OCI-LY7 (cell line): ENCODE results near the gene KIF19. TPM values are rescaled to one million over a fixed set of nuclear protein-coding genes. Genes with fewer than 3 reads are reported as not detected.

Experiments used
- BruUV-seq: library from RNA; stranded (reverse); fragments of 400-500 nt; replicated peaks from 2 replicates; lab custom pipeline; 2021; lab: Mats Ljungman, UMichigan
- CTCF ChIA-PET: fragments of 300-600 bp; sonication (Branson Sonifier 250); formaldehyde crosslinking; loops from one replicate; lab custom pipeline; 2022; ENCODE audit warnings: antibody characterized with exemption; ENCODE audit not compliant: unreplicated experiment; lab: Charles Lee
- POLR2A ChIA-PET: fragments of 300-600 bp; sonication (Branson Sonifier 250); formaldehyde crosslinking; loops from one replicate; lab custom pipeline; 2022; ENCODE audit warnings: antibody characterized with exemption; lab: Charles Lee
- DNase-seq: peaks from one replicate; pipeline ENCODE4 v3.0.0-alpha.2; 2015; ENCODE audit warnings: low spot score
- H2AFZ ChIP-seq: fragments of 200-600 bp; sonication (generic), shearing (Covaris generic); 2 replicates; pipeline ENCODE4 v1.6.1; 2014; ENCODE audit warnings: mild to moderate bottlenecking, antibody characterized with exemption, low read length, moderate library complexity
- H3K27ac ChIP-seq: fragments of 200-600 bp; sonication (generic); 2 replicates; pipeline ENCODE4 v1.5.1; 2014; ENCODE audit warnings: mixed run types, low read depth, mild to moderate bottlenecking, moderate library complexity, low read length, inconsistent platforms; ENCODE audit not compliant: poor library complexity, severe bottlenecking
- H3K36me3 ChIP-seq: fragments of 200-600 bp; sonication (generic); 2 replicates; pipeline ENCODE4 v1.6.1; 2014; ENCODE audit warnings: mild to moderate bottlenecking, antibody characterized with exemption, low read length, moderate library complexity, mixed read lengths; ENCODE audit not compliant: insufficient read depth
- H3K4me1 ChIP-seq: fragments of 200-600 bp; sonication (generic); 2 replicates; pipeline ENCODE4 v1.5.1; 2014; ENCODE audit warnings: mild to moderate bottlenecking, low read length; ENCODE audit not compliant: insufficient read depth, poor library complexity, severe bottlenecking
- H3K4me2 ChIP-seq: fragments of 200-600 bp; sonication (generic); 2 replicates; pipeline ENCODE4 v1.6.1; 2014; ENCODE audit warnings: mild to moderate bottlenecking, low read length
- H3K4me3 ChIP-seq: fragments of 200-600 bp; sonication (generic); 2 replicates; pipeline ENCODE4 v1.5.1; 2014; ENCODE audit warnings: mild to moderate bottlenecking, low read depth, low read length; ENCODE audit not compliant: poor library complexity, severe bottlenecking
- H3K79me2 ChIP-seq: fragments of 200-600 bp; sonication (generic); 2 replicates; pipeline ENCODE4 v1.6.1; 2016; ENCODE audit warnings: low read depth, mild to moderate bottlenecking, low read length, moderate library complexity, mixed read lengths; ENCODE audit not compliant: insufficient read depth
- H3K9me2 ChIP-seq: fragments of 200-600 bp; sonication (generic); 2 replicates; pipeline ENCODE4 v1.6.1; 2016; ENCODE audit warnings: mild to moderate bottlenecking, low read length, mixed read lengths; ENCODE audit not compliant: insufficient read depth
- H3K9me3 ChIP-seq: fragments of 200-600 bp; sonication (generic); 2 replicates; pipeline ENCODE4 v1.6.1; 2014; ENCODE audit warnings: mild to moderate bottlenecking, mixed run types, low read length, mixed read lengths
- H4K20me1 ChIP-seq: fragments of 200-600 bp; sonication (generic); 2 replicates; pipeline ENCODE4 v1.6.1; 2014; ENCODE audit warnings: mild to moderate bottlenecking, antibody characterized with exemption, low read length, moderate library complexity, mixed read lengths; ENCODE audit not compliant: insufficient read depth
- EZH2phosphoT487 ChIP-seq: fragments of 200-600 bp; sonication (generic); IDR thresholded peaks from 2 replicates; pipeline ENCODE4 v1.6.1; 2018; ENCODE audit warnings: low read depth, borderline replicate concordance, mild to moderate bottlenecking, mixed run types, antibody characterized with exemption, low read length, moderate library complexity, mixed read lengths
- intact Hi-C: fragments of 100-400 bp; cut with micrococcal nuclease; formaldehyde crosslinking; loops from one replicate; pipeline ENCODE4 v1.10.0; 2022; ENCODE audit not compliant: unreplicated experiment
- total RNA-seq, 2 experiments: library from RNA; depleted of rRNA in 1 of 2; stranded (reverse); fragments of >200 nt in 1 of 2; shearing (Covaris generic) in 1 of 2; gene quantifications; 2 replicates each; pipeline ENCODE4 v1.2.3, GENCODE V29; 2014 to 2022
- TF ChIP-seq, protein P1 (sequence below): fragments of 200-600 bp; sonication (generic); conservative IDR thresholded peaks from 2 replicates; pipeline ENCODE4 v1.5.1; 2014; ENCODE audit warnings: mild to moderate bottlenecking, antibody characterized with exemption, low read length, moderate library complexity, mixed read lengths

KIF19 gene
- total RNA-seq, 2 experiments from 2014 or later = not detected

DNA sequence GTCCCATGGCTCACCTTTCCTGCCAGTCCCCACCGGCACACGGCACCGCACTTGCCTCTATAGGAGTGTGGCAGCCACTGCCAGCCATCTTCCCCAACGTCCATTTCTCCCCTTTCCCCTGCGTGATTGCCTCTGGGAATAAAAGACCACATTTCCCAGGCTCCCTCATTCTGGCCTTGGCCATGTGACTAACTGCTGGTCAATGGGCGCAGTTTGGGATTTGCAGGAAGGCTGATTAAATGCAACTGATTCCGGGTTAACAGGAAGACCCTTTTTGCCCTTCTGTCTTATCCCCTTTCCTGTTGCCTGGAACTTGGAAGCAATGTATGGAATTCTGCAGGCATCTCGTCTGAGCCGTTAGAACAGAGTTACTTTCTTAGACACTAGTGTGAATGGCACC is 32.7 kb downstream of the KIF19 start:
- intact Hi-C loops = no loop called here
- H3K36me3 ChIP-seq = no peaks in the 10 kb centered on the region
- no peaks in the 10 kb centered on the region for H3K9me3 ChIP-seq
- no peaks in the 10 kb centered on the region for H3K79me2 ChIP-seq
- no peak for DNase-seq
- POLR2A ChIA-PET = no interaction called here
- TF ChIP-seq EZH2phosphoT487 = no peak
- TF ChIP-seq, protein P1, sequence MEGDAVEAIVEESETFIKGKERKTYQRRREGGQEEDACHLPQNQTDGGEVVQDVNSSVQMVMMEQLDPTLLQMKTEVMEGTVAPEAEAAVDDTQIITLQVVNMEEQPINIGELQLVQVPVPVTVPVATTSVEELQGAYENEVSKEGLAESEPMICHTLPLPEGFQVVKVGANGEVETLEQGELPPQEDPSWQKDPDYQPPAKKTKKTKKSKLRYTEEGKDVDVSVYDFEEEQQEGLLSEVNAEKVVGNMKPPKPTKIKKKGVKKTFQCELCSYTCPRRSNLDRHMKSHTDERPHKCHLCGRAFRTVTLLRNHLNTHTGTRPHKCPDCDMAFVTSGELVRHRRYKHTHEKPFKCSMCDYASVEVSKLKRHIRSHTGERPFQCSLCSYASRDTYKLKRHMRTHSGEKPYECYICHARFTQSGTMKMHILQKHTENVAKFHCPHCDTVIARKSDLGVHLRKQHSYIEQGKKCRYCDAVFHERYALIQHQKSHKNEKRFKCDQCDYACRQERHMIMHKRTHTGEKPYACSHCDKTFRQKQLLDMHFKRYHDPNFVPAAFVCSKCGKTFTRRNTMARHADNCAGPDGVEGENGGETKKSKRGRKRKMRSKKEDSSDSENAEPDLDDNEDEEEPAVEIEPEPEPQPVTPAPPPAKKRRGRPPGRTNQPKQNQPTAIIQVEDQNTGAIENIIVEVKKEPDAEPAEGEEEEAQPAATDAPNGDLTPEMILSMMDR = no peak
- no peaks in the 10 kb centered on the region for H4K20me1 ChIP-seq
- CTCF ChIA-PET = no interaction called here
- H3K4me1 ChIP-seq = no peaks in the 10 kb centered on the region
- H3K4me2 ChIP-seq = no peak overlapping the region
- no peak overlapping the region for H2AFZ ChIP-seq
- no TSS peak for BruUV-seq
- no peaks in the 10 kb centered on the region for H3K9me2 ChIP-seq
- no peak overlapping the region for H3K4me3 ChIP-seq
- H3K27ac ChIP-seq = no peak overlapping the region

DNA sequence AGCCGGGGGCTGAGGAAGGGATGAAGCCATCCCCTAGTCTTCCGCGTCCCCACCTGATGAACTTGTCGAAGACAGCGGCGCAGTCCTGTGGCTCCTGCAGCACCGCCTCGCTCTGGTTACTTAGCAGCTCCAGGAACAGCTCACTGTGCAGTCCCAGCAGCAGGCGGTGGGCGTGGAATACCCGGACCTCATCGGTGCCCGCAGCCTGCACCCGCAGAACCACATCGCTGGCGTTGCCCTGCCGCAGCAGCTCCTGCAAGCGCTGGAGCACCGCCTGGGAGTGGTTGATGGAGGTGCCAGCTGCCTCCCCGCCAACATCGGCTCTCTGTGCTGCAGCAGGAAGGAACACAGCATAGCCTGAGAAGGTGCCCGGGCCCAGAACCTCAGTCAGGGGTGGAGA is 33.9 kb downstream of the KIF19 start:
- ChIA-PET CTCF (interaction anchor here (0.8 kb wide), 1 partner anchor 8 kb away, joined by 3 read pairs; no protein-coding TSS in a partner anchor), POLR2A (interaction anchor here (0.6 to 0.7 kb wide), 2 partner anchors 19 to 26 kb away, joined by 3 to 6 read pairs; no protein-coding TSS in a partner anchor)
- no peak overlapping the region for H3K27ac ChIP-seq
- TF ChIP-seq EZH2phosphoT487 = no peak
- TF ChIP-seq, protein P1 = no peak
- H4K20me1 ChIP-seq = no peaks in the 10 kb centered on the region
- H3K36me3 ChIP-seq = no peaks in the 10 kb centered on the region
- no peaks in the 10 kb centered on the region for H3K79me2 ChIP-seq
- DNase-seq = no peak
- no peaks in the 10 kb centered on the region for H3K4me1 ChIP-seq
- no peaks in the 10 kb centered on the region for H3K9me2 ChIP-seq
- H3K4me3 ChIP-seq = no peak overlapping the region
- BruUV-seq = no TSS peak
- no peaks in the 10 kb centered on the region for H3K9me3 ChIP-seq
- H2AFZ ChIP-seq = no peak overlapping the region
- intact Hi-C loops = no loop called here
- no peak overlapping the region for H3K4me2 ChIP-seq

DNA sequence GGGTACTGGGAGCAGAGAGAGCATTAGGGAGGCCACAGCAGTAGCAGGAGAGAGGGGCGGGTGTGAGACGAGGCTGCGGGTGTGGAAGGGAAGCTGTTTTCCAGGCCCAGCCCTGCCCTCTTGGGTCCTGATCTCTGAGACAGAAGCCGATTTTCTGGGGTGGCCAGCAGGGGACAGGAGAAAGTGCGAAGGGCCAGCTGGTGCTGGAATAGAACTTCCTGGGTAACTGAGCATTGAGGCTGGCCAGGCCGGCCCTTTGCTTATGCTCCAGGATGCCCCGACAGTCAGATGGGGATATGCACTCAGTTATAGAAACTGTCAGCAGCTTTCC is 34.8 kb downstream of the KIF19 start:
- Histone ChIP-seq H3K9me3 (no peaks in the 10 kb centered on the region), H3K36me3 (no peaks in the 10 kb centered on the region), H3K4me1 (no peaks in the 10 kb centered on the region), H3K4me3 (no peak overlapping the region), H3K27ac (no peak overlapping the region), H3K79me2 (no peaks in the 10 kb centered on the region), H3K4me2 (no peak overlapping the region), H4K20me1 (no peaks in the 10 kb centered on the region), H2AFZ (no peak overlapping the region), H3K9me2 (no peaks in the 10 kb centered on the region)
- no peak for TF ChIP-seq EZH2phosphoT487
- TF ChIP-seq, protein P1 = no peak
- CTCF ChIA-PET = no interaction called here
- no TSS peak for BruUV-seq
- POLR2A ChIA-PET = no interaction called here
- intact Hi-C loops = no loop called here
- no peak for DNase-seq
